GM12878 (cell line): ENCODE measurements around the gene TSC22D4.
"Not testable (repeated sequence)": the region's sequence is repeated elsewhere in the genome, so short reads cannot be mapped to it uniquely, and the experiment has no call there.

Experiments used
- POLR2A ChIP-seq: IDR thresholded peaks from 2 replicates; pipeline ENCODE4 v1.6.1; 2011; ENCODE audit warnings: low read depth, mild to moderate bottlenecking, low read length
- POLR2AphosphoS5 ChIP-seq: IDR thresholded peaks from 2 replicates; pipeline ENCODE4 v1.6.1; 2011; ENCODE audit warnings: mild to moderate bottlenecking, low read length, inconsistent platforms
- RAD21 ChIP-seq: IDR thresholded peaks from 2 replicates; pipeline ENCODE4 v1.6.1; 2011; ENCODE audit warnings: mild to moderate bottlenecking, low read depth, low read length, moderate library complexity; ENCODE audit not compliant: insufficient read depth
- TCF3 ChIP-seq: IDR thresholded peaks from 2 replicates; pipeline ENCODE4 v1.6.1; 2012; ENCODE audit warnings: low read depth, mild to moderate bottlenecking, low read length, borderline replicate concordance; ENCODE audit not compliant: insufficient read depth

DNA sequence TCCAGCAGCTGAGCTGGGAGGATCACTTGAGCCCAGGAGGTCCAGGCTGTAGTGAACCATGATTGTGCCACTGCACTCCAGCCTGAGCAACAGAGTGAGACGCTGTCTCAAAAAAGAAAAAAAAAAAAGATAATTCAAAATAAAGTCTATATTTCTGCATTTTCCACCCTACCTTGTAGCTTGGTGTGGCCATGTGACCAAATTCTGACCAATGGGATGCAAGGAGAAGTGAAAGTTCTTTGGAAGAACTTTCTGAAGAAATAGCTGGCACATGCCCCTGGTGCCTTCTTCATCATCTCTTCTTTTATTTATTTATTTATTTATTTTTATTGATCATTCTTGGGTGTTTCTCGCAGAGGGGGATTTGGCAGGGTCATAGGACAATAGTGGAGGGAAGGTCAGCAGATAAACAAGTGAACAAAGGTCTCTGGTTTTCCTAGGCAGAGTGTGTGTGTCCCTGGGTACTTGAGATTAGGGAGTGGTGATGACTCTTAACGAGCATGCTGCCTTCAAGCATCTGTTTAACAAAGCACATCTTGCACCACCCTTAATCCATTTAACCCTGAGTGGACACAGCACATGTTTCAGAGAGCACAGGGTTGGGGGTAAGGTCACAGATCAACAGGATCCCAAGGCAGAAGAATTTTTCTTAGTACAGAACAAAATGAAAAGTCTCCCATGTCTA, 43.0 kb upstream of the TSC22D4 start:
- not testable (repeated sequence) for TF ChIP-seq RAD21, TCF3, POLR2AphosphoS5, POLR2A
